CD4-positive, alpha-beta T cell treated with Interleukin-17A for 4 hours (primary cell): Measurements from ENCODE around the gene TM7SF2.
"Not testable (repeated sequence)": the region's sequence is repeated elsewhere in the genome, so short reads cannot be mapped to it uniquely, and the experiment has no call there.

Source experiments
- DNase-seq: peaks from one replicate; pipeline ENCODE4 v3.0.0-alpha.2; 2020; ENCODE audit warnings: mixed read lengths

Gene TM7SF2

GRCh38 chr11:65131417-65131776 lies 19.7 kb downstream of the TM7SF2 start:
- DNase-seq, result no peak

- no peak for DNase-seq
Observed at GRCh38 chr11:65131895-65132237, 20.2 kb downstream of the TM7SF2 start.

GRCh38 chr11:65132238-65132987 lies 20.7 kb downstream of the TM7SF2 start:
- no peak for DNase-seq

- peak; percentile 69 for DNase-seq
Observed at GRCh38 chr11:65132988-65133700, 21.5 kb downstream of the TM7SF2 start.

GRCh38 chr11:65133724-65134123 lies 22.1 kb downstream of the TM7SF2 start:
- no peak for DNase-seq

GRCh38 chr11:65134240-65134951 lies 22.7 kb downstream of the TM7SF2 start, which contains the start of gene SYVN1:
Gene SYVN1, minus strand, starts transcription at chr11:65134519. Its CDS starts 918 bp downstream, at chr11:65133601.
- DNase-seq, result peak; percentile 93

GRCh38 chr11:65134952-65135632 lies 23.4 kb downstream of the TM7SF2 start:
- DNase-seq, result peak; percentile 83

- no peak for DNase-seq
Observed at GRCh38 chr11:65135633-65136145, 24.0 kb downstream of the TM7SF2 start.

GRCh38 chr11:65136515-65137096 lies 24.9 kb downstream of the TM7SF2 start:
- DNase-seq, result no peak

- no peak for DNase-seq
Observed at GRCh38 chr11:65141896-65142494, 30.3 kb downstream of the TM7SF2 start.

GRCh38 chr11:65147352-65148075 lies 35.8 kb downstream of the TM7SF2 start:
- no peak for DNase-seq

GRCh38 chr11:65148657-65149056 lies 37.0 kb downstream of the TM7SF2 start:
- DNase-seq, result no peak

- DNase-seq, result not testable (repeated sequence)
Observed at GRCh38 chr11:65150131-65150508, 38.4 kb downstream of the TM7SF2 start.

GRCh38 chr11:65150509-65151299 lies 39.0 kb downstream of the TM7SF2 start:
- peak; percentile 14 for DNase-seq

- DNase-seq, result no peak
Observed at GRCh38 chr11:65151331-65151899, 39.7 kb downstream of the TM7SF2 start.

- DNase-seq, result no peak
Observed at GRCh38 chr11:65152122-65152521, 40.5 kb downstream of the TM7SF2 start.

- DNase-seq, result no peak
Observed at GRCh38 chr11:65156256-65156655, 44.6 kb downstream of the TM7SF2 start.

- no peak for DNase-seq
Observed at GRCh38 chr11:65156926-65157325, 45.3 kb downstream of the TM7SF2 start.

- DNase-seq, result no peak
Observed at GRCh38 chr11:65157336-65157735, 45.7 kb downstream of the TM7SF2 start.

GRCh38 chr11:65159012-65159411 lies 47.3 kb downstream of the TM7SF2 start:
- DNase-seq, result no peak
